Measurements from ENCODE around the gene CARNS1. TPM values are rescaled to one million over a fixed set of nuclear protein-coding genes. Genes with fewer than 3 reads are reported as not detected.

Gene CARNS1
- total RNA-seq, 1 experiment from 2014 or later: 1.1 TPM

GRCh38 chr11:67392183-67392715, 23.2 kb upstream of the CARNS1 start:
- H3K14ac ChIP-seq (ENCODE audit: insufficient read depth, low read length): no peak overlapping the region
- H2AK5ac ChIP-seq (ENCODE audit: insufficient read length, low read length): no peak overlapping the region
- H2BK15ac ChIP-seq (ENCODE audit: low read depth, low read length): no peak overlapping the region
- H3K9ac ChIP-seq (ENCODE audit: extremely low read depth, insufficient read length, low read length): peak overlapping the region; percentile 61
- peak overlapping the region in 1 of 3 experiments; percentile 20; a peak in 1 of 7 replicates for H3K27ac Mint-ChIP-seq
- H3K18ac ChIP-seq (ENCODE audit: insufficient read length, low read depth, low read length): no peak overlapping the region
- no peak overlapping the region for H2BK12ac ChIP-seq (ENCODE audit: insufficient read length, low read depth, low read length)
- H3K56ac ChIP-seq (ENCODE audit: insufficient read length, low read depth, low read length): no peak overlapping the region
- H2BK5ac ChIP-seq (ENCODE audit: insufficient read length, low read length): no peak overlapping the region
- H3K27ac ChIP-seq (ENCODE audit: insufficient read length, low read depth, low read length): no peak overlapping the region
- H3K4ac ChIP-seq (ENCODE audit: low read depth, low read length): no peak overlapping the region
- DNase-seq: no peak
- H4K20me1 ChIP-seq (ENCODE audit: control insufficient read depth, insufficient read depth, insufficient read length): no peaks in the 10 kb centered on the region
- no peaks in the 10 kb centered on the region for H3K79me2 ChIP-seq (ENCODE audit: insufficient read depth, low read length)
- H4K8ac ChIP-seq (replicated peaks; ENCODE audit: insufficient read length, low read depth, low read length): no peak overlapping the region
- peaks cover 13% of the 10 kb centered on the region for H3K23me2 ChIP-seq (ENCODE audit: insufficient read length, low read depth, low read length, poor library complexity, severe bottlenecking)
- H3K9me3 ChIP-seq (ENCODE audit: control insufficient read depth, low read depth, low read length): no peaks in the 10 kb centered on the region
- WGBS (ENCODE audit: extremely low coverage, insufficient read length, low lambda C conversion rate): no CpG with 5 or more reads among the region's 31 CpGs
- H2BK20ac ChIP-seq (ENCODE audit: low read depth, low read length, poor library complexity, severe bottlenecking): no peak overlapping the region
- peak overlapping the region; percentile 71 to 92 for H3K4me3 Mint-ChIP-seq
- H3T11ph ChIP-seq (ENCODE audit: low read length): no peak overlapping the region
- H3K4me1 ChIP-seq (ENCODE audit: insufficient read depth, low read length): no peaks in the 10 kb centered on the region; the same call in 1 of the 2 replicates
- no peak overlapping the region for H2AFZ ChIP-seq (ENCODE audit: low read length)
- peaks cover 26 to 35% of the 10 kb centered on the region in 2 experiments for H3K4me1 Mint-ChIP-seq
- H3K23ac ChIP-seq (ENCODE audit: insufficient read length, low read depth, low read length): no peak overlapping the region
- H3K9me3 Mint-ChIP-seq: no peaks in the 10 kb centered on the region; a peak in 1 of 5 replicates
- H3K36me3 Mint-ChIP-seq (ENCODE audit: insufficient read depth in 1 of 3, low read depth in 3 of 3): peaks cover 9 to 27% (median 23%) of the 10 kb centered on the region in 3 experiments
- no peaks in the 10 kb centered on the region for H3K79me1 ChIP-seq (ENCODE audit: insufficient read depth, low read depth, low read length, poor library complexity, severe bottlenecking)
- H3K27me3 ChIP-seq (ENCODE audit: insufficient read depth, low read length): no peaks in the 10 kb centered on the region
- H3K4me2 ChIP-seq (ENCODE audit: insufficient read depth, insufficient read length, low read length): peak overlapping the region; percentile 42
- no peak overlapping the region for H4K91ac ChIP-seq (ENCODE audit: insufficient read length, low read depth, low read length)
- H3K27me3 Mint-ChIP-seq (ENCODE audit: low read depth): no peaks in the 10 kb centered on the region; the same call in 1 of the 2 replicates
- no peak overlapping the region for H4K5ac ChIP-seq (ENCODE audit: insufficient read length, low read depth, low read length)
- H2BK120ac ChIP-seq (ENCODE audit: low read depth, low read length, poor library complexity, severe bottlenecking): no peak overlapping the region
- TF ChIP-seq CTCF (conservative IDR thresholded peaks at IDR 0.05): no peak
